ENCODE measurements around the gene XIRP2.

XIRP2 gene

DNA sequence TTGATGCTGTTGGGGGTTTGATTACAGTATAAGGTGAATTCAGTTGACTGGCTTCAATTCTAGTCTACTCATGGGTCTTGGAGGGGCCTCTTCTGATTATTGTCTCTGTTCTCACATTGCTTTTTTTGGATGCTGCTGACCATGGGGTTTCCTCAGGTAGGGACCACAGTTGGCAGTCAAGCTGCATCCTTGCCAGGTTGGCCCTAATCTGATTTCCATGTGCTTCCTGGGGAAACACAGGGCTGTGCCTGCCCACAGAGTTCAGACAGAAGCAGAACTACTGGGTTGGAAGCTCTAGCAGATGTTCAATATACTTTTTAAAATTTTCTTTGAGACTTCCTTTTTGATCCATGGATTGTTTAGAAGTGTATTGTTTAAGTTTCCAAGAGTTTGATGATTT is 227.3 kb downstream of the XIRP2 start:
- DNase-seq (ENCODE audit: insufficient read length, low spot score) (no peak), FAIRE-seq (no peak)
- TF ChIP-seq TAF1 (IDR thresholded peaks at IDR 0.05; ENCODE audit: low read depth, low read length) (no peak), POU2F2 (IDR thresholded peaks at IDR 0.05; ENCODE audit: low read depth, low read length) (no peak), POLR2AphosphoS5 (IDR thresholded peaks at IDR 0.05; ENCODE audit: low read depth, low read length) (no peak), SPI1 (IDR thresholded peaks at IDR 0.05; ENCODE audit: low read depth, low read length) (no peak), PAX5 (IDR thresholded peaks at IDR 0.05; ENCODE audit: insufficient read depth, low read length, severe bottlenecking) (no peak), POLR2A (IDR thresholded peaks at IDR 0.05; ENCODE audit: low read depth, low read length) (no peak)

DNA sequence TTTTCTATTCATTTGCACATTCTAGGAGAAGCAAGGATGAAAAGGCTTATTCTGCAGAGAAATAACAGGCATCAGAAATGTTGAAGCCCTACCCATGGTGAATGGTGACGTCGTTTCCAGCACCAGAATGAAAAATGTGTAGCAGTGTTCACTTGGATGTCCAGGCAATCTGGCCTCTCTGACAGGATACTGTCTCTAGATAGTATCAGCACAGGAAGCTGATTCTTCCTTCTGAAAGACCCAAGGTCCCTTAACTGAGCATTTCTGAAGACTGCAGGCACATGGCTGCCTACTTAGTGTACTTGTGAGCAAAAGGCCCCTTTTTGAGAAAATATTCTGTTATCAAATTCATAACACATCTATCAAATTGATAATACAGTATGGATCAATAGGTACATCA is 234.1 kb downstream of the XIRP2 start:
- DNase-seq (ENCODE audit: insufficient read length, low spot score), result no peak
- no peak for FAIRE-seq
- TF ChIP-seq POU2F2 (IDR thresholded peaks at IDR 0.05; ENCODE audit: low read depth, low read length) (no peak), TAF1 (IDR thresholded peaks at IDR 0.05; ENCODE audit: low read depth, low read length) (no peak), PAX5 (IDR thresholded peaks at IDR 0.05; ENCODE audit: insufficient read depth, low read length, severe bottlenecking) (no peak), POLR2A (IDR thresholded peaks at IDR 0.05; ENCODE audit: low read depth, low read length) (no peak), SPI1 (IDR thresholded peaks at IDR 0.05; ENCODE audit: low read depth, low read length) (no peak), POLR2AphosphoS5 (IDR thresholded peaks at IDR 0.05; ENCODE audit: low read depth, low read length) (no peak)

DNA sequence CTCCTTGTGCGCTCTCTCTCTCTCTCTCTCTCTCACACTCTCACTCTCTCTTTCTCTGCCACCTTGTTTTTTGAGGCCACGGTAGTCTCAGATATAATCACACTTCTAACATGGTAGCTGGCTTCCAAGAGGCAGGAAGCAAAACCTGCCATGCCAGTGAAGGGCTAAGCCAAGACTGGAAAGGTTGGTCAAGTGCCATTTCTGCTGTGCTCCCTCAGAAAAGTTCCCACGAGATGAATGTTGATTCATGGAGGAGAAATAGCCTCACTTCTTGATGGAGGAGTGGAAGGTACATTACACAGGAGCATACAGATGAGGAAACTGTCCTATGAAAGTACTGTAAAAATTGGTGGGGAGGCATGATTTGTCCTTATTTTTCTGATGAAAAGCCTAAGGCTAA is 237.9 kb downstream of the XIRP2 start:
- no peak for TF ChIP-seq TAF1 (IDR thresholded peaks at IDR 0.05; ENCODE audit: low read depth, low read length)
- no peak for TF ChIP-seq PAX5 (IDR thresholded peaks at IDR 0.05; ENCODE audit: insufficient read depth, low read length, severe bottlenecking)
- no peak for TF ChIP-seq POLR2AphosphoS5 (IDR thresholded peaks at IDR 0.05; ENCODE audit: low read depth, low read length)
- TF ChIP-seq POU2F2 (IDR thresholded peaks at IDR 0.05; ENCODE audit: low read depth, low read length), result no peak
- TF ChIP-seq POLR2A (IDR thresholded peaks at IDR 0.05; ENCODE audit: low read depth, low read length), result no peak
- TF ChIP-seq SPI1 (IDR thresholded peaks at IDR 0.05; ENCODE audit: low read depth, low read length), result no peak
- FAIRE-seq (no peak), DNase-seq (ENCODE audit: insufficient read length, low spot score) (no peak)

DNA sequence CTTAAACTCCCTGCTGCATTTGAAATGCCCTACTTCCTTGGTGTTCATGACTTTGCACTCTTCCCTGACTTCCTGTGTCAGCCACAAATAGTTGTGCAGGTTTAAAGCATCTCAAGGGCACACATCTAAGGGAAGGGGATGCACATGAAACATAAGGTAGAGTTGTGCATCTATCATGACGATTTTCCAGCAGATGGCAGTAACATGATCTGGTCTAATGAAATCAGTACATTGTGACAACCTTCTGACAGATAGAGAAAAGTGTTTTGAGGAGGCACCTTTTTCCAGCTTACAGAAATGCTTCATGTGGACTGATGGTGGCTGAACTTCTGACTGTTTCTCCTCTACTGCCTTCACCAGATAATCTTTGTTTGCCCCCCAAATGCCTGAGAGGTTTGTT is 238.9 kb downstream of the XIRP2 start:
- TF ChIP-seq TAF1 (IDR thresholded peaks at IDR 0.05; ENCODE audit: low read depth, low read length), result no peak
- TF ChIP-seq SPI1 (IDR thresholded peaks at IDR 0.05; ENCODE audit: low read depth, low read length), result no peak
- no peak for TF ChIP-seq PAX5 (IDR thresholded peaks at IDR 0.05; ENCODE audit: insufficient read depth, low read length, severe bottlenecking)
- TF ChIP-seq POLR2AphosphoS5 (IDR thresholded peaks at IDR 0.05; ENCODE audit: low read depth, low read length), result no peak
- FAIRE-seq, result no peak
- no peak for DNase-seq (ENCODE audit: insufficient read length, low spot score)

DNA sequence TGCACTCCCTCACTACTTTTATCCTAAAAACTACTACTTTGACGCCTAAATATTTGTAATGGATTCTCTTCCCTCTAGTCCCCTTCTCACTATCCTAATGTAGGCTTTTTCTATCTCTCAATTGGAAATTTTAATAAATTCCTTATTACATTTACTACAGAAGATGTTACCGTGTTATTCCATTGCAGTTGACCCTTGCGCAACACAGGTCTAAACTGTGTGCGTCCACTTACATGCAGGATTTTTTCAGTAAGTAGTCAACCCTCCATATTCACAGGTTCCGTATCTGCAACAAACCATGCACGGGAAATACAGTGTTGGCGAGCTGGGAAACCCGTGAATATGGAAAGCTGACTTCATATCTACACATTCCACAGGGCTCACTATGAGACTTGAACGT is 239.8 kb downstream of the XIRP2 start:
- no peak for FAIRE-seq
- no peak for DNase-seq (ENCODE audit: insufficient read length, low spot score)
- TF ChIP-seq SPI1 (IDR thresholded peaks at IDR 0.05; ENCODE audit: low read depth, low read length) (no peak), POLR2AphosphoS5 (IDR thresholded peaks at IDR 0.05; ENCODE audit: low read depth, low read length) (no peak), POU2F2 (IDR thresholded peaks at IDR 0.05; ENCODE audit: low read depth, low read length) (no peak), PAX5 (IDR thresholded peaks at IDR 0.05; ENCODE audit: insufficient read depth, low read length, severe bottlenecking) (no peak), POLR2A (IDR thresholded peaks at IDR 0.05; ENCODE audit: low read depth, low read length) (no peak), TAF1 (IDR thresholded peaks at IDR 0.05; ENCODE audit: low read depth, low read length) (no peak)

DNA sequence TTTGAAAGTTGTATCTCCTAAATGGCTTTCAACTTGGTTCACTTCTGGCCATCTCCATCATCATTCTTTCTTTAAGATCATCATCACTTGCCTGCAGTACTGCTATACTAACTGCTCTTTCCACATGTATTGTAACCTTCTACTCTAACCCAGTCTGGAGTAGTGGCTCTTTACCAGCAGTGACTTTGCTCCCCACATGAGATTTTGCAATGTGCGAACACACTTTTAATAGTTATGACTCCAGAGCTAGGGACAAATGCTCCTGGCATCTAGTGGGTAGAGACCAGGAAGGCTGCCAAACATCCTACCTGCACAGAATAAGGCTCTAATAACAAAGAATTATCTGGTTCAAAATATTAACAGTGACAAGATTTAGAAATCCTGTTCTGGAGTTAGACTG is 243.8 kb downstream of the XIRP2 start:
- DNase-seq (ENCODE audit: insufficient read length, low spot score) (no peak), FAIRE-seq (no peak)
- TF ChIP-seq PAX5 (IDR thresholded peaks at IDR 0.05; ENCODE audit: insufficient read depth, low read length, severe bottlenecking) (no peak), SPI1 (IDR thresholded peaks at IDR 0.05; ENCODE audit: low read depth, low read length) (no peak), POLR2AphosphoS5 (IDR thresholded peaks at IDR 0.05; ENCODE audit: low read depth, low read length) (no peak), POU2F2 (IDR thresholded peaks at IDR 0.05; ENCODE audit: low read depth, low read length) (no peak), TAF1 (IDR thresholded peaks at IDR 0.05; ENCODE audit: low read depth, low read length) (no peak), POLR2A (IDR thresholded peaks at IDR 0.05; ENCODE audit: low read depth, low read length) (no peak)

DNA sequence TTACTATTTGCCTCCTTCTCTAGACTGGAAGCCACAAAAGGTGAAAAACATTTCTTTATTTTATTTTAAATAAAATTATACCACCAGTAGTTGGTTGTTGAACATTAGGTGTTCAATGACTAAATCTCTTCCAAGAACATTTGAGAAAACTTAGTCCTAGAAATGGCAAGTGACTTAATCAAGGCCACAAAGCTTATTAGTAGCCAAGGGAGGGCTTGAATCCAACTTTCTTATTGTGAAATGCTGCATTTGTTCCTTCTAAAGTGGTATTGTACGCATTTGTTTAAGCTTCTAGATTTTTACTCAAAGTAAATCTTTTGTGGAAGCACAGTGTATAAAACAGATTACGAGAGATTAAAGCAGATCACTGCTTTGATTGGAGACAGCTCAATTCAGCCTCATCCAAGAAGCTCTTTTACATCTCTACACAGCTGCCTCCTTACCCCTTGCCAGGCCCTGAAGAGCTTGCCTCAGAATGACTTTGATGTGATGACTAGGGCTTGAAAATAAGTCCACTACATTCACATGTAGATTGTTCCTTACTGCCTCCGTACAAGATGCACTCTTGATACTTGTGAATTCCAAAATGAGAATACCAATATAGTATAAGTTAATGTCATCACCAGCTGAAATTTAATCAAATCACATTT is 244.8 kb downstream of the XIRP2 start:
- TF ChIP-seq POLR2AphosphoS5 (IDR thresholded peaks at IDR 0.05; ENCODE audit: low read depth, low read length) (no peak), SPI1 (IDR thresholded peaks at IDR 0.05; ENCODE audit: low read depth, low read length) (no peak), PAX5 (IDR thresholded peaks at IDR 0.05; ENCODE audit: insufficient read depth, low read length, severe bottlenecking) (no peak), POLR2A (IDR thresholded peaks at IDR 0.05; ENCODE audit: low read depth, low read length) (no peak), POU2F2 (IDR thresholded peaks at IDR 0.05; ENCODE audit: low read depth, low read length) (no peak), TAF1 (IDR thresholded peaks at IDR 0.05; ENCODE audit: low read depth, low read length) (no peak)
- FAIRE-seq (no peak), DNase-seq (ENCODE audit: insufficient read length, low spot score) (no peak)

DNA sequence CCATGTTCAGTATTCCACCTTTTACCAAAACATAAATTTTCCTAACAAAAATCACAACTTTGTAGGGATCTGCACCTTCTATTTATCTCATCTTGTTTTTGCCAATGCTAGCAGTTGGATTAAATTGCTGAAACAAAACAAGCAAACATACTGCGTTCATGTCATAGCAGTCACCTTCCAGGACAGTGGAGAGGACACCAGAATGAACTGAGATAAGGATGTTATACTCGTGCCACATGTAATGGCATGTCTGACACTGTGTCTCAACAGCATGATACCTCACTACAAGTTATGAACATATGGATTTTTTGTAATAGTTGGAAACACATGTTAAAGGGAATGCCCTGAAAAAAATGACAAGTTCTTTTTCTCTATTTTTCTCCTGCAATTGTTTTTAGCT is 245.3 kb downstream of the XIRP2 start:
- no peak for TF ChIP-seq PAX5 (IDR thresholded peaks at IDR 0.05; ENCODE audit: insufficient read depth, low read length, severe bottlenecking)
- TF ChIP-seq POLR2A (IDR thresholded peaks at IDR 0.05; ENCODE audit: low read depth, low read length), result no peak
- no peak for TF ChIP-seq TAF1 (IDR thresholded peaks at IDR 0.05; ENCODE audit: low read depth, low read length)
- no peak for TF ChIP-seq POU2F2 (IDR thresholded peaks at IDR 0.05; ENCODE audit: low read depth, low read length)
- TF ChIP-seq SPI1 (IDR thresholded peaks at IDR 0.05; ENCODE audit: low read depth, low read length), result no peak
- no peak for TF ChIP-seq POLR2AphosphoS5 (IDR thresholded peaks at IDR 0.05; ENCODE audit: low read depth, low read length)
- no peak for DNase-seq (ENCODE audit: insufficient read length, low spot score)
- no peak for FAIRE-seq

DNA sequence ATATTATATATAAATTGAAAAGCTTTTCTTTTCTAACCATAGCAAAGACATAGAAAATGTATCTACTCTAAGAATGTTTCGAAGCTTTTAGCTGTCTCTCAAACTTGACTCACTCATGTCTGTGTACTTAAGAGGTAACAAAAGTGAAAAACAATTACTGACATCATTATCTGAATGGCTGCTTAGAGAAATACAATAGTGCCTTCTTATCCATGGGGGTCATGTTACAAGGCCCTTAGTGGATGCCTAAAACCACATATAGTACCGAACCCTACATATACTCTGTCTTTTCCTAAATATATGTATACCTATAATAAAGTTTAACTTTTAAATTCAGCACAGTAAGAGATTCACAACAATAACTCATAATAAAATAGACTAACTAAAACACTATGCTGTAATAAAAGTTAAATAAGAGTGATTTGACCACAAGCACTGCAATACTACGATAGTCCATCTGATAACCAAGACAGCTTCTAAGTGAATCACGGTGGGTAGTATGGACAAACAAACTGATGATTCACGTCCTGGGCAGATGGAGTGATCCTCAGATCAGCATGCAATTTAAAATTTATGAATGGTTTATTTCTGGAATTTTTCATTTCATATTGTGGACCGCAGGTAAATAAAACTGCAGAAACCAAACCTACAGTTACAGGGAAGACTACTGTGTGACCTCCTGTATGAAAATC is 246.2 kb downstream of the XIRP2 start:
- DNase-seq (ENCODE audit: insufficient read length, low spot score) (no peak), FAIRE-seq (no peak)
- TF ChIP-seq POU2F2 (IDR thresholded peaks at IDR 0.05; ENCODE audit: low read depth, low read length) (no peak), POLR2A (IDR thresholded peaks at IDR 0.05; ENCODE audit: low read depth, low read length) (no peak), SPI1 (IDR thresholded peaks at IDR 0.05; ENCODE audit: low read depth, low read length) (no peak), TAF1 (IDR thresholded peaks at IDR 0.05; ENCODE audit: low read depth, low read length) (no peak), PAX5 (IDR thresholded peaks at IDR 0.05; ENCODE audit: insufficient read depth, low read length, severe bottlenecking) (no peak), POLR2AphosphoS5 (IDR thresholded peaks at IDR 0.05; ENCODE audit: low read depth, low read length) (no peak)

Data from GM12891 (cell line).